ENCODE data around the gene NPPA. TPM values are rescaled to one million over a fixed set of nuclear protein-coding genes. Genes with fewer than 3 reads are reported as not detected.
A peak's percentile ranks its signal among the peaks of the same experiment; 100 is the strongest.

The NPPA gene
- total RNA-seq, 4 donors from 2014 or later, result not detected

GRCh38 chr1:11802616-11802972 is 45.0 kb downstream of the NPPA start:
- Histone ChIP-seq H3K36me3 (peaks cover 33% of the 10 kb centered on the region), H3K4me3 (peak overlapping the region; percentile 76), H3K27ac (peak overlapping the region; percentile 97), H3K4me1 (peaks cover 61% of the 10 kb centered on the region), H3K27me3 (no peaks in the 10 kb centered on the region), H3K9me3 (no peaks in the 10 kb centered on the region)
- 32% methylated on average over 6 of the region's 6 CpGs for WGBS
- TF ChIP-seq POLR2AphosphoS5 (IDR thresholded peaks at IDR 0.05) (no peak), EP300 (IDR thresholded peaks at IDR 0.05) (no peak), POLR2A (IDR thresholded peaks at IDR 0.05) (no peak), CTCF (IDR thresholded peaks at IDR 0.05) (no peak)
- DNase-seq (ENCODE audit: low spot score in 2 of 2), result no peak

GRCh38 chr1:11800756-11801433 is 46.7 kb downstream of the NPPA start:
- Histone ChIP-seq H3K4me3 (no peak overlapping the region), H3K4me1 (peaks cover 48% of the 10 kb centered on the region), H3K27ac (no peak overlapping the region), H3K36me3 (peaks cover 41% of the 10 kb centered on the region), H3K9me3 (no peaks in the 10 kb centered on the region), H3K27me3 (no peaks in the 10 kb centered on the region)
- TF ChIP-seq POLR2A (IDR thresholded peaks at IDR 0.05), result no peak
- no peak for TF ChIP-seq POLR2AphosphoS5 (IDR thresholded peaks at IDR 0.05)
- TF ChIP-seq CTCF (IDR thresholded peaks at IDR 0.05), result no peak
- no peak for TF ChIP-seq EP300 (IDR thresholded peaks at IDR 0.05)
- 83% methylated on average over 19 of the region's 21 CpGs for WGBS
- peak in 1 of 2 donors; percentile 40 for DNase-seq (ENCODE audit: low spot score in 2 of 2)

- Histone ChIP-seq H3K9me3 (no peaks in the 10 kb centered on the region), H3K4me3 (no peak overlapping the region), H3K36me3 (peaks cover 46% of the 10 kb centered on the region), H3K27me3 (no peaks in the 10 kb centered on the region), H3K4me1 (peaks cover 48% of the 10 kb centered on the region), H3K27ac (no peak overlapping the region)
- TF ChIP-seq EP300 (IDR thresholded peaks at IDR 0.05) (no peak), POLR2AphosphoS5 (IDR thresholded peaks at IDR 0.05) (no peak), POLR2A (IDR thresholded peaks at IDR 0.05) (no peak), CTCF (IDR thresholded peaks at IDR 0.05) (no peak)
- WGBS, result 100% methylated on average over 5 of the region's 8 CpGs
- DNase-seq (ENCODE audit: low spot score in 2 of 2), result peak in 1 of 2 donors; percentile 46
Measured at GRCh38 chr1:11800391-11800755, 47.2 kb downstream of the NPPA start.

- Histone ChIP-seq H3K27me3 (no peaks in the 10 kb centered on the region), H3K4me1 (peaks cover 45% of the 10 kb centered on the region), H3K36me3 (peaks cover 51% of the 10 kb centered on the region), H3K4me3 (no peak overlapping the region), H3K9me3 (no peaks in the 10 kb centered on the region), H3K27ac (no peak overlapping the region)
- no peak for DNase-seq (ENCODE audit: low spot score in 2 of 2)
- TF ChIP-seq CTCF (IDR thresholded peaks at IDR 0.05) (no peak), POLR2AphosphoS5 (IDR thresholded peaks at IDR 0.05) (no peak), EP300 (IDR thresholded peaks at IDR 0.05) (no peak), POLR2A (IDR thresholded peaks at IDR 0.05) (no peak)
- 95% methylated on average over 9 of the region's 9 CpGs for WGBS
Measured at GRCh38 chr1:11799896-11800295, 47.7 kb downstream of the NPPA start.

DNA sequence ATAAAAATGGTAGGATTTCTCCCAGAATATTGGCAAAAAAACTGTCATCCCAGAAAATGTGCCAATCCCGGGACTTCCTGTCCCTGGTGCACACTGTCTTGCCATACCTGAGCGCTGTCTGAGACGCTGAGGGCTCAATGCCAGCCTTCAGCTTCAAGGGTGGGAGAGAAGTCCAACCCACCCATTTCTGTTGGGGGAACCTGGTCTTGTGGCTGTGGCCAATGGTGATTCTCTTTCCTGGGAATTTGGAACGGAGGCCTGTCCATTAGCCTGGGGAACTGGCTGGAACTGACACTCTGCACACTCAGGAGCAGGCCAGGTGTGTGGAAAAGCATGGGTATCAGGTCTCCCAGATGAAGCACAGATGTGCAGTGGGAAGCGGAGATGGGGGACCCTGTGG is 48.5 kb downstream of the NPPA start:
- no peaks in the 10 kb centered on the region for H3K27me3 ChIP-seq
- peaks cover 37% of the 10 kb centered on the region for H3K4me1 ChIP-seq
- H3K36me3 ChIP-seq, result peaks cover 59% of the 10 kb centered on the region
- no peaks in the 10 kb centered on the region for H3K9me3 ChIP-seq
- H3K4me3 ChIP-seq, result no peak overlapping the region
- TF ChIP-seq POLR2A (IDR thresholded peaks at IDR 0.05), result no peak
- no peak for TF ChIP-seq CTCF (IDR thresholded peaks at IDR 0.05)
- no peak for TF ChIP-seq EP300 (IDR thresholded peaks at IDR 0.05)
- no peak for TF ChIP-seq POLR2AphosphoS5 (IDR thresholded peaks at IDR 0.05)
- WGBS, result 98% methylated on average over 5 of the region's 5 CpGs
- H3K27ac ChIP-seq, result no peak overlapping the region
- no peak for DNase-seq (ENCODE audit: low spot score in 2 of 2)

Data from suprapubic skin (tissue), 4 donors.